GM21515 (cell line): ENCODE measurements around the gene CDH23.

Experiments
- ATAC-seq: cut with Tn5 transposase; IDR thresholded peaks from one replicate; pipeline ENCODE4 v1.9.1; 2021; ENCODE audit not compliant: unreplicated experiment

CDH23 gene

DNA sequence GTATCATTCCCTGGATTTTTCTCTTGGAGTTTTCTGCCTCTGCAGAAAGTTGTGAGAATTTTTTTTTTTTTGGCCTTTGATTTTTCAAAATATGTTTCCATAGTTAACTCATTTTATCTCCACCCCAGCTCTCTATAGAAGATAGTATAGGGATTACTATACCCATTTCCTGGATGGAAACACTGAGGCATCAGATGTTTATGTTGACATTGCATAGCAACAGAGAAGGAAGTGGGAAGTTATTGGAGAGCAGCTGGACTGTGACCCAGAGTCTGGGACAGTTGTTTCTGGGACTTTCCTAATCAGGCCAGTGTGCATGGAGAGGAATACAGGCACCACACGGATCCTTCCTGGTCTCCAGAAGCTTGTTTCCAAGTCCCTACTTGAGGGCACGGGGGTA, 158.0 kb downstream of the CDH23 start:
- no peak for ATAC-seq

GRCh38 chr10:71555087-71555723, 158.5 kb downstream of the CDH23 start:
- no peak for ATAC-seq

DNA sequence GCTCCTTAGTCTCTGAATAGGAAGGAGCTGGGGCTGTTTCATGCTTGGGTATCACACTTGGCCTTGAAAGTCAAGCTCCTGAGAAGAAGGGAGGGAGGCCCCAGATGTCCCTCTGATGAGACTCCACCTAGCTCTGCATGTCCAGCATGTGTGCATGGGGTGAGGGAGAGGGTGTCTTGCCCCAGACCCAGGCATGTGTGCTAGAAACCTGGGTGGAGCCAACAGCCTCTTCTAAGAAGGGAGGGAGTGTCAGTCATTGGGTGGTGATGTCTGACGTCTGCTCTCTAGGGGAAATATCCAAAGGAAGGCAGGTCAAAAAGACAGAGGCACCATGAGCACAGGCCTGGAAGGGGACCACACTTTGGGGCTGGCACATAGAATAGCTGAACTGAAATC, 159.0 kb downstream of the CDH23 start:
- no peak for ATAC-seq

GRCh38 chr10:71558991-71559390, 162.3 kb downstream of the CDH23 start:
- ATAC-seq = no peak

- no peak for ATAC-seq
Observed at GRCh38 chr10:71561003-71561574, 164.4 kb downstream of the CDH23 start.

GRCh38 chr10:71562181-71562580, 165.5 kb downstream of the CDH23 start:
- ATAC-seq = no peak

DNA sequence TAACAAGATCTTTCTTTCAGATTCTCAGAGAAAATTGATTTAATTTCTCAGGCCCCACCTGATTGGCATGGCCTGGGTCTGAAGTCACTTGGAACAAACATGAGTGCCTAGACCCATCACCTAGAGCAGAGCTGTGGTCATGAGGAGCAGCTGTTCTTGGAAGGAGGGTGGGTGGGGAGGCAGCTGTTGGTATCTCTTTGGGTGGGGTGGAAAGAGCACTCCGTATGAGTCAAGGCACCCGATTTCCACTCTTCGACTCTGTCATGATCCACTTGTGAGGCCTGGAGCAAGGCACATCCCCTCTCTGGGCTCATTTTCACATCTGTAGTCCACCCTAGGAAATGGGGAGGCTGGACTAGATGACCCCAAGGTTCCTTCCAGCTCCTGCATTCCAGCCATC, 166.2 kb downstream of the CDH23 start:
- ATAC-seq = no peak

GRCh38 chr10:71564194-71564820, 167.6 kb downstream of the CDH23 start:
- ATAC-seq = no peak

- ATAC-seq = no peak
Observed at GRCh38 chr10:71565284-71566000, 168.7 kb downstream of the CDH23 start.

- ATAC-seq = no peak
Observed at GRCh38 chr10:71567006-71567405, 170.3 kb downstream of the CDH23 start.

- ATAC-seq = no peak
Observed at GRCh38 chr10:71568896-71569492, 172.3 kb downstream of the CDH23 start.

GRCh38 chr10:71569775-71570588, 173.3 kb downstream of the CDH23 start:
- no peak for ATAC-seq

DNA sequence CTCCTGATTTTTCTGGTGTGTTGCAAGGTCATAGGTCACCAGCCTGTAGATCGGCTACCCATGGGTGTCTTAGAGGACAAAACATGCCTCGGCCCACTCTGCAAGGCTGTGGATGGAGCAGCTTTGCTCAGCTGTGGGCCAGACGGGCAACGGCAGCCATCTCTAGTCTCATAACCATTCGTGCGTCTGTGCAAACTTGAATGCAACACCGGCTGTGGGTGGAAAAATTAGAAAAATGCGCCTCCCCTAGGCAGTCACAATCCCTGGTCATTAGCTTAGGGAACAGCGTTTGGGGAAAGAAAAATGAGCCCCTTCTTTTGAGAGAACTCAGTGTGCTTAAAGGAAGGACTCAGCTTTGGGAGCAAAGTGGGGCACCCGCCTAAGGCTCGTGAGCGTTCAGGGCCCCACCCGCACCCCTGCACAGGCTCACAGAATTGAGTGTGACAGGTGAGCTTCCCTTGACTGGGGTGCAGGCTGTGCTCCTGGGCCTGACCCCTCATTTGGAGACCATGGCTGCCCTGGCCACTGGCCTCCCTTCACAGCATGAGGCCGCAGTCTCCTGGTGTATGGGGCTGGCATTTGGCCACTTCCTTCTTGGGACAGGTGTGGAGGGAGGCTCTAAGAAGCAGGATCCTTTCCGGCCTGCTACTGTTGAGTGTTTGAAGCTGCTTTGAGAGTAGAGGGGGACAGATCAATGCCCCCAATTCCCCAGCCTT, 174.9 kb downstream of the CDH23 start:
- no peak for ATAC-seq

- ATAC-seq = no peak
Observed at GRCh38 chr10:71572962-71573361, 176.2 kb downstream of the CDH23 start.

GRCh38 chr10:71573562-71574518, 177.1 kb downstream of the CDH23 start:
- no peak for ATAC-seq

DNA sequence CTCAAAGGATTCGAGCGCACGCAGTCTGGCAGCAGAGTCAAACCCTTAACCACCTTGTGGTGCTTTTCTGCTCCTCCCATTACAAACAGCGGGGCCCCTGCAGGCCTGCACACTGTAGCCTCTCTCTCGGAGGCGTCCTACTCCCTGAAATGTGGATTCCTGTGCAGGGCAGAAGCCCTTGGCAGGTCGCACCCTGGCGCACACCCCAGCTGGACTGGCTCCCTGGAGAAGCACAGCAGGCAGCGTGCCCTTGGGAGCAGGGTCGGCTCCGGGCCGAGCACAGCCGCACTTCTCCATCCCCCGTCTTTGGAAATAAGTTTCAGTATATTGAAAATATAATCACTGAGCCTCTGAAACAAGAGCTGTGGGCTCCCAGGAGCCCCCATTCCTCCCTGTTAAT, 178.7 kb downstream of the CDH23 start:
- ATAC-seq = no peak

- no peak for ATAC-seq
Observed at GRCh38 chr10:71575934-71576801, 179.4 kb downstream of the CDH23 start.

DNA sequence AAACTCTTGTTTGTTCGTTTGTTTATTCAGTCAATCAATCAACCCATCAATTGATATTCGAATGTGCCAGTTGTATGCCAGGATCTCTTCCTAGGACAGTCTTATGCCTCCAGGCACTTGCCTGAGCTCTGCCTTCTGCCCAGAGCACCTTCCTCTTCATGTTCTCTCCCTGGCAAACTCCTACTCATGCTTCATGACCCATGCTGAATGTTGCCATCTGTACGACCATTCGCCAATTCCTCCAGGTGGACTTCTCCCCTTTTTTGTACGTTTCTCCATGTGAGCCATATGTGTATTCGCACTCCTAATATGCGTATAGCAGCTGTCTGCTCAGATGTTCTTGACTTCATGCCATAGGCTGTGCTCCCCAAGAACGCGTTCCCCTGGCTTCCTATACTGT, 180.1 kb downstream of the CDH23 start:
- no peak for ATAC-seq
